Tibial artery (tissue), 4 donors: ENCODE data around the gene TMCO1.
"Not testable (repeated sequence)": the region's sequence is repeated elsewhere in the genome, so short reads cannot be mapped to it uniquely, and the experiment has no call there.

ENCODE experiments used
- DNase-seq, 2 donors: peaks; one replicate each; pipeline ENCODE4 v3.0.0-alpha.2; 2019
- H3K27ac ChIP-seq, 2 donors: fragments of 200-600 bp; sonication (generic) in 1 of 2; 1 replicate in 1 of 2; 2 replicates in 1 of 2; pipeline ENCODE4 v1.5.1; 2018 to 2019; ENCODE audit warnings: mild to moderate bottlenecking in 1 of 2
- H3K27me3 ChIP-seq, 2 donors: fragments of 200-600 bp; sonication (generic) in 1 of 2; one replicate each; pipeline versions ENCODE4 v1.5.1 to v1.6.0; 2016 to 2019
- H3K36me3 ChIP-seq, 3 donors: fragments of 200-600 bp; sonication (generic) in 2 of 3; one replicate each; pipeline ENCODE4 v1.5.1; 2016 to 2019; ENCODE audit warnings: mild to moderate bottlenecking in 2 of 3
- H3K4me1 ChIP-seq, 4 donors: fragments of 200-600 bp; sonication (generic) in 2 of 4; 1 replicate in 3 of 4; 2 replicates in 1 of 4; pipeline ENCODE4 v1.5.1; 2016 to 2019
- H3K4me3 ChIP-seq, 2 donors: fragments of 200-600 bp; sonication (generic) in 1 of 2; 1 replicate in 1 of 2; 2 replicates in 1 of 2; pipeline ENCODE4 v1.5.1; 2018 to 2019; ENCODE audit warnings: mild to moderate bottlenecking in 2 of 2
- H3K9me3 ChIP-seq, 3 donors: fragments of 200-600 bp; sonication (generic) in 1 of 3; one replicate each; pipeline ENCODE4 v1.5.1; 2016 to 2019
- CTCF ChIP-seq, 2 experiments: fragments of 200-600 bp in 1 of 2; fragments of 450-650 bp in 1 of 2; IDR thresholded peaks; one replicate each; pipeline ENCODE4 v1.5.1; 2017 to 2019; ENCODE audit warnings: antibody characterized with exemption in 2 of 2, mild to moderate bottlenecking in 1 of 2, moderate library complexity in 1 of 2
- intact Hi-C: fragments of 100-400 bp; cut with DNase I; formaldehyde crosslinking; loops from one replicate; pipeline ENCODE4 v1.15.0; 2023; ENCODE audit warnings: low total_unique reads

The TMCO1 gene

GRCh38 chr1:165755393-165756010 lies 13.2 kb downstream of the TMCO1 start:
- H3K36me3 ChIP-seq: peaks cover 25 to 55% (median 34%) of the 10 kb centered on the region in 3 donors
- H3K9me3 ChIP-seq: no peaks in the 10 kb centered on the region
- intact Hi-C loops: no loop called here
- no peak for DNase-seq
- no peak for TF ChIP-seq CTCF (IDR thresholded peaks at IDR 0.05)
- H3K27me3 ChIP-seq: no peaks in the 10 kb centered on the region
- no peak overlapping the region for H3K27ac ChIP-seq
- H3K4me1 ChIP-seq: no peaks in the 10 kb centered on the region
- H3K4me3 ChIP-seq: no peak overlapping the region

- Histone ChIP-seq H3K9me3 (no peaks in the 10 kb centered on the region), H3K4me1 (no peaks in the 10 kb centered on the region), H3K4me3 (no peak overlapping the region), H3K36me3 (peaks cover 25 to 57% (median 38%) of the 10 kb centered on the region in 3 donors), H3K27me3 (no peaks in the 10 kb centered on the region), H3K27ac (no peak overlapping the region)
- no peak for DNase-seq
- TF ChIP-seq CTCF (IDR thresholded peaks at IDR 0.05): no peak
- intact Hi-C loops: no loop called here
Measured at GRCh38 chr1:165753934-165754333, 14.7 kb downstream of the TMCO1 start.

- H3K27me3 ChIP-seq: no peaks in the 10 kb centered on the region
- TF ChIP-seq CTCF (IDR thresholded peaks at IDR 0.05): no peak
- intact Hi-C loops: no loop called here
- H3K27ac ChIP-seq: no peak overlapping the region
- peaks cover 25 to 61% (median 38%) of the 10 kb centered on the region in 3 donors for H3K36me3 ChIP-seq
- no peak overlapping the region for H3K4me3 ChIP-seq
- H3K9me3 ChIP-seq: no peaks in the 10 kb centered on the region
- no peaks in the 10 kb centered on the region for H3K4me1 ChIP-seq
- DNase-seq: no peak
Measured at GRCh38 chr1:165748550-165748949, 20.1 kb downstream of the TMCO1 start.

- Histone ChIP-seq H3K36me3 (peaks cover 28 to 61% (median 38%) of the 10 kb centered on the region in 3 donors), H3K27ac (no peak overlapping the region)
Measured at GRCh38 chr1:165747632-165748447, 20.8 kb downstream of the TMCO1 start.

GRCh38 chr1:165744913-165745312 lies 23.8 kb downstream of the TMCO1 start:
- not testable (repeated sequence) for DNase-seq, H3K9me3 ChIP-seq, H3K4me1 ChIP-seq, H3K27ac ChIP-seq, H3K27me3 ChIP-seq, H3K4me3 ChIP-seq
- peaks cover 39 to 66% (median 49%) of the 10 kb centered on the region in 3 donors for H3K36me3 ChIP-seq
- intact Hi-C loops: loop anchor here (5.0 kb wide), 1 partner anchor 417 kb away; no protein-coding TSS in a partner anchor

More at GRCh38 chr1:165747632-165748447, 20.8 kb downstream of the TMCO1 start:
- intact Hi-C loops: no loop called here
- Histone ChIP-seq H3K27me3 (no peaks in the 10 kb centered on the region), H3K4me3 (no peak overlapping the region), H3K9me3 (no peaks in the 10 kb centered on the region), H3K4me1 (no peaks in the 10 kb centered on the region)
- no peak for DNase-seq
- TF ChIP-seq CTCF (IDR thresholded peaks at IDR 0.05): no peak

- H3K4me1 ChIP-seq: no peaks in the 10 kb centered on the region
- H3K27ac ChIP-seq: no peak overlapping the region
- H3K27me3 ChIP-seq: no peaks in the 10 kb centered on the region
- H3K9me3 ChIP-seq: no peaks in the 10 kb centered on the region
- intact Hi-C loops: loop anchor here (5.0 kb wide), 1 partner anchor 420 kb away; no protein-coding TSS in a partner anchor
- no peak overlapping the region for H3K4me3 ChIP-seq
- TF ChIP-seq CTCF (IDR thresholded peaks at IDR 0.05): no peak
- DNase-seq: no peak
- peaks cover 48 to 71% (median 48%) of the 10 kb centered on the region in 3 donors for H3K36me3 ChIP-seq
Measured at GRCh38 chr1:165742194-165742593, 26.5 kb downstream of the TMCO1 start.
